ENCODE results near the gene KSR2. TPM values are rescaled to one million over a fixed set of nuclear protein-coding genes. Genes with fewer than 3 reads are reported as not detected.
"Not testable (repeated sequence)": the region's sequence is repeated elsewhere in the genome, so short reads cannot be mapped to it uniquely, and the experiment has no call there.

Gene KSR2
- total RNA-seq, 1 experiment from 2014 or later: 0.24 TPM

DNA sequence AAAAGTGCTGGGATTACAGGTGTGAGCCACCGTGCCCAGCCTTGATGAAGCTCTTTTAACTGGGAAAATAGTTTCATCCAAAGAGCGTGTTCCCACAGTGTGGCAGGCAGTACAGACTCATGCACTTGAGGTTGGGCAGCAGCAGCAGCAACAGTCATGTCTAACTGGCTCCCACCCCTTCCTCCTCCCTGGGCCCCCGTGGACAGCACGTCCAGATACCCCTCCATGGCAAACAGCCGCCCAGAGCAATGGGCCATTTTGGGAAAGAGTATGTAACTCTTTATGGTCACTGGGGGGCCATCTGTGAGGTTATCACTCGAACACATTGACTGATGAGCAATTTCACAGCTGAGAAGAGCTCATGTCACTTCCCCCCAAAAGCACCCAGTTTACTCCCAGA lies 328.3 kb downstream of the KSR2 start:
- no peak for DNase-seq (ENCODE audit: low read depth)

DNA sequence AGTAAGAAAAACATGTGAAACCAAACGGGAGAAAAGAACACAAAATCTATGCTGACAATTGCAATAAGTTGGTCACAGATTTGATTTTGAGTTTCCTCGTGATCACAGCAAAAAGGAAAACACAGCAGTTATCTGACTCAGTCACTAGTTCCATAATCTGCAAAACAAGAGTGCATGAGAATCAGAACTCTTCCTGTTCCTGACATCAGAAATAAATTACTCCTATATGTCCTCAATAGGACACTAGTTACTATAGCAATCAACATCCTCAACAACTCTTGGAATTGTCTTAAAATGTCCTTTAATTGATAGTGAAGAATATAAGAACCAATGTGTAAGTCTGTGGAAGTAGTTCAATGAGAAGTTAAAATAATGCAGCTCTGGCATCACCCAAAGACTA lies 339.3 kb downstream of the KSR2 start:
- no peak for DNase-seq (ENCODE audit: low read depth)

DNA sequence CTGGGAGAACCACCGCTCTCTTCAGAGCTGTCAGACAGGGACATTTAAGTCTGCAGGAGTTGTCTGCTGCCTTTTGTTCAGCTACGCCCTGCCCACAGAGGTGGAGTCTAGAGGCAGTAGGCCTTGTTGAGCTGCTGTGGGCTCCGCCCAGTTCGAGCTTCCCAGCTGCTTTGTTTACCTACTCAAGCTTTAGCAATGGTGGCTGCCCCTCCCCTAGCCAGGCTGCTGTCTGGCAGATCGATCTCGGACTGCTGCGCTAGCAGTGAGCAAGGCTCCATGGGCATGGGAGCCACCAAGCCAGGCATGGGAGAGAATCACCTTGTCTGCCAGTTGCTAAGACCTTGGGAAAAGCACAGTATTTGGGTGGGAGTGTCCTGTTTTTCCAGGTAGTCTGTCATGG lies 340.1 kb downstream of the KSR2 start:
- DNase-seq (ENCODE audit: low read depth): not testable (repeated sequence)

DNA sequence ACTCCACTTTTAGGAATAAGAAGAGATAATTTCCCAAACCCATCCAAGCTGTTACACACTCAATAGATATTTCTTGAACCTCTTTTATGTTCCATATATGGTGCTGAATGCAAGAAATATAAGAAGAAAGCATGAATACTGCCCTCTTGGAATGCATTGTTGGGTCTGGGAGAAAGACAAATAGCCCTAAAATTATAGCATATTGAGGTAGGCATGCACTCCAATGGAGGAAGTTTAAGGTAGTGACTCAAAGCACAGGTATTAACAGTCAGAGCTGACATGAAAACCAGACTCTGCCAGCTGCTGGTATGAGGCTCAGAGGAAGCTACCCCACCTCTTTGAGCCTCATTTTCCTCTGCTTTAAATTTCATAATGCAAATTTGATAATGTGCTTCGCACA lies 346.0 kb downstream of the KSR2 start:
- DNase-seq (ENCODE audit: low read depth): no peak

DNA sequence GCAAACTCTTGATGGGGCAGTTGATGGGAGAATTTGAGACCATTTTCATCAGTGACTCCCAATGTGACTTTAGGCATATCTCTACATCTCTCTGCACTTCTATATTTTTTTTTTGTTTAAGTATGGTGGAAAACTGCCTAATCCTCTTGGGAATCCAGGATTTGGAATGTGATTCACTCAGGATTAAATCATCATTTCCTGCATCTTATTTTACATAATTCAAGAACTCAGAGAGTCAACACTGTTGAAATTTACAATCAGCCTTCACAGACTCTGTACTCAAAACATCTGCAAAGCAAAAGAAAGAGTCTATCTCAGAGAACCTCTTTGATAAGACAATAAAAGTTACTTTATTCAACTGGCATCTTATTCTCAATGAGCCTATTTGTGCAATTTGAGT lies 346.7 kb downstream of the KSR2 start:
- DNase-seq (ENCODE audit: low read depth): no peak

DNA sequence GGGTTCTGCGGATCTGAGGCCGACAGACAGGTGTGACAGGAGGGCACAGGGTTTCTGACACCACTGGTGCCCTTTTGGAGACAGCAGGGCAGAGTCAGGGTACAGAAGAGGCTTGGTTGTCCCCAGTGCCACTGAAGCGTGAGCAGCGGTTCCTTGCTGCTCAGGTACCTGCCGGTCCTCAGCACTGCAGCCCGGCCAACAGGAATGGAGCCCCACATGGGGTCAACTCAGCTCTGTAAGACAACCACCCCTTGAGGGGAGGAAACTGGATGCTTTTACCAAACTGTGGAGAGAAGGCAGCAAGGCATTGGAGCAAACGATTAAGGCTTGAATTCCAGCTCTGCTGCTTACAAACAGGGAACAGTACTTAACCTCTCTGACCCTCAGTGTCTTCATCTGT lies 361.0 kb downstream of the KSR2 start:
- DNase-seq (ENCODE audit: low read depth): no peak

DNA sequence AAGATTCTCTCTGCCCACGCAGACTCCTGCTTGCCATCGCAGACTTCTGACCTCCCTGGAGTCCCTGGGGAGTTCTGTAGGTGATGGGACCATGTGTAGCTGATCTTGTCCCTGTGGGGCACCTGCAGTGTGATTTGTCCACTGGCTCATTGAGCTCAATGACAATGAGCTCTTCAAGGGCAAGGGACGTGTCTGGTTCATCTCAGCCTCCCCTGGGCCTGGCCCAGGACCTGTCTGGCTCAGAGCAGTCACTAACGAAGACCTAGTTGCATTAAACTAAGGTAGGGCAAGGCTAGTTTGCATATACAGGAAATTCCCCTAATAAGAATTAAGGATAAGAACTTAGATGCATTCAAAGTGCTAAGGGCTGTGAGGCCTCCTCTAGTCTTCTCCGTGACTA lies 361.8 kb downstream of the KSR2 start:
- DNase-seq (ENCODE audit: low read depth): no peak

DNA sequence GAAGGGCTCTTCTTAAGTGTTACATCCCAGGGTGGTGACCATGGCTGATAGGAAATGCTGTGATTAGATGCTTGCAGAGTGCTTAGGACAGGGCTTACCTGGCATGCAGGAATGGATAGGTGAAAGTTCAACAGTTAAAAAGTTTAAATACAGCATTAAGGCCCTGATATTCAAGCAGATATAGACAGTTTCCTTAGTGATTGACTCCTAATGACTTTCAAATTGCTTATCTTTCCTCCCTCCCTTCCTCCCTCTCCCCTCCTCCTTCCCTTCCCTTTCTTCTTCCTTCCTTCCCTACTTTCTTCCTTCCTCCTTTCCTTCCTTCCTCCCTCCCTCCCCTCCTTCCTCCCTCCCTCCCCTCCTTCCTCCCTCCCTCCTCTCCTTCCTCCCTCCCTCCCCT lies 362.8 kb downstream of the KSR2 start:
- DNase-seq (ENCODE audit: low read depth): no peak

DNA sequence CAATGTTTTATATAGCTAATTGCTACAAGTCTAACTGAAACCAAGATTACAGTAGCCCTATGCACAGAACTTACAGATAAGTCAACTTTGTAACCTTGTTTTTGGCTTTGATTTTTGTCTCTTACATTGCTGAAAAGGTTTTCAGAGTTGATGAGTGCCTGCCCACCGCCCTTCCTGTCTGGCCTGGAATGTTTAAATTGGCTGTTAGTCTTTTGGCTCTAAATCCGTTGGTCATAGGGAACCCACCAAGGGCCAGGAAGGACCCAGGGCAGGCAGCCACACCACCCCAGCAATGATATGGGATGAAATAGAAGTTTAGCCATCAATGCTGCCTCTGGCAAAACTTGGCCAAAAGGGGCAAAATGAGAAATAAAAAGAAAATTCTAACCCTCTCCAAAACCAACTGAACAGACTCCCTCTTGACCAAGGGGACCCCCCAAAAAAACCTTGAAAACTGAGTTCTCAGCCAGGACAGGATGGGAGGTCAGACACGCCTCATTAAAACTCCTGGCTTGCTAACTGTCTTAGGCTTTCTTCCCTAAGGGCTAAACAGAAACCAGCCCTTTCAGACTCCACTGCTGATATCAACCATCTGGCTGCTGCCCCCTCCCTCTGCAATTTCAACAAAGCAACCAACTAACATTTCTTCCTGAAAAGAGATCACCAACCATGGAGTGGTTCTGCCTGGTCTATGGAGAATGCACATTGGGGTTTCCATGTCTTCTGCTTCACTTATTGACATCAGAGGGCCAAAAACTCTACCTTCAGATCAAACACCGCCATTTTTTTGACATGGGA lies 365.3 kb downstream of the KSR2 start:
- DNase-seq (ENCODE audit: low read depth): peak; percentile 57

DNA sequence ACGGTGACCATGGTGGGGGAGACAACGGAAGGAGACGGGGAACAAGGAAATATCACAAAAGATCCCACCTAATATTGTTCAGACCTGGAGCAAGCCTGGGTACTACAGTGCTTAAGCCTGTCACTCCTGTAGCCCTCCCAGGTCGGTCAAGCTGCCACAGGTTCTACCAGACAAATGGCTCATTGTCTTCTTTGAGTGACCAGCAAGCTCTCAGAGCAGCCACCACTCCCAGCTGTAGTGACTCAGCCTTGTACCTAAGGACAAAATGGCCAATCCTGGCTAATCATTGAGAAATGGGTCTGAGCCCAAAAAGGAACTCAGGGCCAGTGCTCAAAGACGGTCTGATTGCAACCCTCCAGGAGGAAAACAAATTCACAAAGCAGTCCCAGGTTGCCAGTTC lies 368.9 kb downstream of the KSR2 start:
- DNase-seq (ENCODE audit: low read depth): peak; percentile 15

DNA sequence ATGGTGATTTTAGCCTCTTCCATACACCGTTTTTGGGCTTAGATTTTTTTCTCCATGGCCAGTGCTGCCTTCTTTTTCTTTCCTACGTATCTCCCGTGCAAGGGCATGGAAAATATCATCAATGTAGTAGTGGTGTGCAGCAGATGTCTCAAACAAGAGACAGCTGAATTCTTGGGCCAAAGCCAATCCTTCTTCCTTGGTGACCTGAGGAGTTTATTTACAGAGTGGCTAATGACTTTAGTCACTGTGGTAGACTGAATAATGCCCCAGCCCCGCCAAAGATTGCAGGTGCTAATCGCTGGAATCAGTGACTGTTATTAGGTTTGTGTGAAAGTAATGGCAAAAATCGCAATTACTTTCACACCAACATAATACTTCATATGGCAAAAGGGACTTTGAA lies 371.8 kb downstream of the KSR2 start:
- peak; percentile 62 for DNase-seq (ENCODE audit: low read depth)

DNA sequence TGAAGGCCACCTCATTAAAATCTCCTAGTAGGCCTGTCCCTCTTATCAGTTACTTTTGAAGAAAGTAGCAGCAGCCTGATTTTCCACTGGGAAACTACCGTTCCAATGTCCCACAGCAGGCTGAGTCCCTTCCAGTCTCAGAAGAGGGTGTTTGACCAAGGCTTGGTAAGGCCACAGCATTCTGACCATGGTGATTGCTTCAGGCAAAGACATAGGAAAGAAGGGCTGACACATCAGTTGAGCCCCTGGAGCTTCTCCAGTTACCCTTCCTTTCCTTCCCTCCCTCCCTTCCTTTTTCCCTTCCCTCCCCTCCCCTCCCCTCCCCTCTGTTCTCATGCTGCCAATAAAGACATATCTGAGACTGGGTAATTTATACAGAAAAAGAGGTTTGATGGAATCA lies 373.0 kb downstream of the KSR2 start:
- peak; percentile 66 for DNase-seq (ENCODE audit: low read depth)

DNA sequence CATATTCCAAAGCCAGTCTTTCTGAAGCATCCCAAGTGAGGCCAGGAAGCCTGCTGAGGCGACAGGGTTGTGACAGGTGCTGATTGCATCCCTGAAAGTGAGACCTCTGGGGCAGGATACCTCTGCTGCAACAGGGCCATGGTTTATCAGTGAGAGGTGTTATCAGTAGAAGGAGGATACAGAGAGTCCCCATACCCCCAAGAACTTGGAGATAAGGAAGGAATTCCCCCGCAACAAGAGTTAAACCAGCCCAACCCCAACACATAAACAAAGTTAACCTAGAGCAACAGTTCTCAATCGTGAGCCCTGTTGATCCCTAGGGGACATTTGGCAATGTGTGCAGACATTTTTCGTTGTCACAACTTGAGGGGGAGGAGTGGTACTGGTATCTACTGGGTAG lies 374.3 kb downstream of the KSR2 start:
- no peak for DNase-seq (ENCODE audit: low read depth)

DNA sequence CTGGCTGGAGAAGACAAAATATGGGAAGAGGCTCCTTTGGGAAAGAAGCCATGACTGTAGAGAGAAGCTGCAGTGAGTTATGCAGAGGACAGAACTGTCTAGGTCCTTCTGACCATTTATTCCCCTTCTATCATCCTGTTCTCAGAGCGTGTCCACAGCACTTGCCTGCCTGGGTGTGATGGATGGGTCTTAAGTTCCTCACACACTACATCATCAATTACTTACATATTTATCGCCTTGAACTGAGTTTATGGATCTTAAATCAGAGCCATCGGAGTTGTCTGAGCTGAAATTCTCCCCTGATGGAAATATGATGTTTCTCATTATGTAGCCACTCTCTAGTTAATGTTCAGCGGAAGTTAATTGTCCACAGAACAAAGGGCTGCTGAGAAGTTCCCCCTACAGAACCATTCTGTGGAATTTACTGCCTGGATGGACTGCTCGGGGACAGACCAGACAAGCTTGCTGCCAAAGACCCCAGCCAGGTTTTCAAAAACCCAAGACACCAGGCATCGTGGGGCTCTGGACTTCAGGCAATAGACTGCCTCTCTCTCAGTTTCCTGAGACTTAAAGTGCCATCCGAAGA lies 374.9 kb downstream of the KSR2 start:
- DNase-seq (ENCODE audit: low read depth): no peak

DNA sequence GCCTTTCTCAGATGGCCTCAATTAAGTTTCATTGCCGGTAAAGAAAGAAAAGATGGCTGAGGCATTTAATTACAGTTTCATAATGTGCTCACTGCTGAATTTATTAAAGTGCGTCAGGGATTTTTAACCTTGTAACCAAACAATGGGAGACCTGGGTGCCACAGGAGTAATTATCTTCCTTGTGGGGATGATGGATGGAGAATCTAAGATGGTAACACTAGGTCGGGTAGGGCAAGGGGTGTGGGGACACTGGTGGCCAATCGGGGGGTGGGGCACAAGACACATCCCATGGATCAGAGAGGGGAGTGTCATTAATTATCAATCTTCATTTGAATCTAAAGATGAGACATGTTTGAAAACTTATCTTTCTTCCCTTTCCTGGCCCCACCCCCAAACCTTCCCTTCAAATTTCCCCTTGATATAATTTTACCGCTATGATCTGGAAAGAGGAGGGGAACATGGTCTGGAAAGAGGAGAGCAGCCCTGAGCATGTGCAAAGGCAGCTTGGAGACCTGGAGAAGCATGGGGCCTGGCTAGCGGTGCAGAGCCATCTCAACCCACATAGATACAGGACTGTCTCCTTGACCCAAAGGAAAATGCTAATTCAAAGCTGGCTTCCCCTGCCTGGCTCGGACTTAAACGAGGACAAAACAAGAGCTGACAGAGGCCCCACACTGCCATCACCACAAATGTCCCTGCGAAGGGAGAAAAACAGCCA lies 376.0 kb downstream of the KSR2 start:
- DNase-seq (ENCODE audit: low read depth): no peak

DNA sequence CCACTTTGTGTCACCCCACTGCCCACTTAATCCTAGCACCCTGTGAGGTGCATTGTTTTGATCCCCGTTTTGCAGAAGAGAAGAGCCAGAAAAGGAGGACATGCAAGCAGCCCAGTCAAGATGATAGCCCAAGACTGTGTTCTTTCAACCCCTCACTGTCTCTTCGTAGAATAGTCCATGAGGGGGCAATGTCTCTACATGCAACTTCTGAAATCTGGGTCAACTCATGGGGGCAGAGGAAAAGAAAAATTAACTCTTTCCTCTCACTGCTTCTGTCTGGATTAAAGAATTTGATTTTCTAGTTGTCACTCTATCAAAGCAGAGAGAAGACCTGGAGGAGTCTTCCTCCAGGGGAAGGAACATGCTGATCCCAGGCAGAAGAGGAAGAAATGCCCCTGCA lies 377.8 kb downstream of the KSR2 start:
- DNase-seq (ENCODE audit: low read depth): peak; percentile 31

DNA sequence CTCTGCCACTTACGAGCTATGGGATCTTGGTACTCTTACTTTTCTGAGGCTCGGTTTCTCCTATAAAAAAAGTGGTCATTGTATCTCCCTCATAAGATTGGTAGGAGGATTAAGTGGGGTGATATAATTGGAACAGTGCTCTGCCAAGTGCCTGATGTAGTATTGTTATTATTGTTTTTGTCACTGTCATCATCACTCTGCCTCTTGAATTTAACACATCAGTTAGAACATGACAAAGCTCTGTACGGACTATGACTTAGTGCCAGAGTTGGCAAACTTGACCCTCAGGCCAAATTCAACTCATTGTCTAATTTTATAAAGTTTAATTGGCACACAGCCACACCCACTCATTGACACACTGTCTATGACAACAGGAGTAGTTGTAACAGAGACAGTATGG lies 378.4 kb downstream of the KSR2 start:
- no peak for DNase-seq (ENCODE audit: low read depth)

DNA sequence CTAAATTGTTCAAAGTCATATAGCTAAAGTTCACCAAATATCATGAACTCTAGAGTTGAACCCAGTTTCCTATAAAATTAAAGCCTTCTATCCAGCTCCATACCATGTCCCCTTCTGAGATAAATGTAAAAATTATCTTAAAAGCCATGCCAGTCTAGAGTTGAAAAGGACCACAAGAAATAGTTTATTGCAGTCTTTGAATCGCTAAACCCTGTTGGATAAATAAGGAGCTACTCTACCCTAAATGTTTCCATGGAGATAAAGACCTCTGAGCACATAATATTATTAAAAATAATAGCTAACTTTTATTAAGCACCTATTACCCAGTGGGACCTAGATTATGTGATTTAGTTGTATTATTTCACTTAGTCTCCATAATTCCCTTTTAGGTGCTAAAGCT lies 379.8 kb downstream of the KSR2 start:
- no peak for DNase-seq (ENCODE audit: low read depth)

DNA sequence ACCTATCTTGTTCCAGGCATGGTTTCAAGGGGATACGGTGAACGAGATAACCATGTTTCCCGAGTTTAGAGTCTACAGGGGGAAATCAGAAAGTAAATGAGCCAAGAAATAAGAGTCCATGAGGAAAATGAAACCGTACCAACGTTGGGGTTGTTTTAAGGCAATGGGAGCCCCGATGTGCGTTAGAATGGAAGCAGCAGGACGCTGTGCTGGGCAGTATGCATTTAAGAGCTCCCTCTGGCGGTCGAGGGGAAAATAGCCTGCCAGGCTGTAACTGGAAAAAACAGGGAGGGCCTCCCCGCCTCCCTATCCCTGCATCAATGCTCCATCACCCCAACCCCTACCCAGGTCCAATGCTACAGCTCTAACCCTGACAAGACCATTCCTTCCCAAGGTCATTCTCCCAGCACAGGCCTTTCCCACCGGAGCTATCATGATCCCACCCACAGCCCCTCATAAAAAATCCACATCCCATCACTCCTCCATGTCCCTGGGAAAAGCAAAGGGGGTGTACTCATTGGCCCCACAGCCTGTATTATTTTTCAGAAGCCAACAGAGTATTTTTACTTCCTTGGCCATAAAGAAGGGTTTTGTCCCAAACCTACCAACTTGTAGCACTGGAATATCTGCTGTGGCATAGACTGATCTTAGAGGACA lies 381.0 kb downstream of the KSR2 start:
- DNase-seq (ENCODE audit: low read depth): peak; percentile 43

DNA sequence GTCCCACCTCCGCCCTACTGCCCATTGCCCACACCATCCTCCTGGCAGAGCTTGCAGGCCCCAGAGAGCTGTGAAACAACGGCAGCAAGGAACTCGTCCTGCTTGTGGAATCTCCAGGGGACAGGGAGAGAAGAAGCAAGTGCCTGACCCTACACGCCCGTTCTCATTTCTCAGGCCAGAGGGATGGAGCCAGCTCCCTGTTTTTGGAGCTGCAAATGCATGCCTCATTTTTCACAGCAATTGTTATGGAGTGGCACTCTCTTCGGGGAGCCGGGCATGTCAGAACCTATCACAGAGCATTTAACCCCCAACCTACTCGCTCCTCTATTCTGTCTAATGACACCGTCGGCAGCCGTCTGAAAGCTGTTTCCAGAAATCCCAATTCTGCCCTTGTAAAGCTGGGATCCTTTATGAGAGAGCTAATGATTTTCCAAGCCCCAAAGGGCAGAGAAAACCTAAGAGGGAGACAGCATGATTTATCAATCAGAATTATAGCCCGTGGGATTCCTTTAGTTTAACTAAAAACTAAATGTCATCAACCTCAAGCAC lies 385.0 kb downstream of the KSR2 start:
- no peak for DNase-seq (ENCODE audit: low read depth)

DNA sequence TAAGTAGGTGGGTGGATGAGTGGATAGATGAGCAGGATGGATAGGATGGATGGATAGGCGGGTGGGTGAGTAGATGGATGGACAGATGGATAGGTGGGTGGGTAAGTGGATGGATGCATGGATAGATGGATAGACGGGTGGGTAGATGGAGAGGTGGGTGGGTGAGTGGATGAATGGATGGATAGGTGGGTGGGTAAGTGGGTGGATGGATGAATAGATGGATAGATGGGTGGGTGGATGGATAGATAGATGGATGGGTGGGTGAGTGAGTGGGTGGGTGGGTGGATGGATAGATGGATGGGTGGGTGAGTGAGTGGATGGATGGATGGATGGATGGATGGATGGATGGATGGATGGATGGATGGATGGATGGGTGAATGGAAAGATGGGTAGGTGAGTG lies 385.7 kb downstream of the KSR2 start:
- DNase-seq (ENCODE audit: low read depth): no peak

DNA sequence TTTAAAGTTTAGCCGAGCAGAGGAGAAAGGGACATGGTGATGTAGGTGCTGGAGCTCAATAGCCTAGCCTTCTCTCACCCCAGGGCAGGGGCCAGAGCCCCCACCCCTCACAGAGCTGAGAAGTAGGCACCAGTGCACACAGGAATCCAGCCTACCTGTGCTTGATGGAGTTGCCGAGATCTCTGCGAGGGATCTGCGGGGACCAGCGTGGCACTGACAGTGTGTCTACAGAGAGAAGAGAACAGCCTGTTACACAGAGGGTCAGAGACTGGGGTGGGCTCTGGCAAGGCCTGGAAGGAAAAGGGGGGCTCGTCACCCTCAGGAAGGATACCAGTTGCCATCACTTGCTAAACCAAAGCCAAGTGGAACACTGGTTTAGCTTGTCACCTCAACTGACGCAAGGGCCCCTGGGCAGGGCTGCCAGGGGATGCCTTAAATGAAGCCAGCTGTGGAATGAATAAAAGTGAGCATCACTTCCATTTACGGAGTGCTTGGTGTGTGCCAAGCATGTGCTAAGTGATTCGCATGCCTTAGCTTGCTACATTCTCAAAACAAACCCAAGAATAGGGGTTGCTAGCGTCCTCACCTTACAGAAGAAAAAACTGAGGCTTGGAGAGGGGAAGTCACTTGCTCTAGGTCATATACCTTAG lies 386.5 kb downstream of the KSR2 start:
- DNase-seq (ENCODE audit: low read depth): peak; percentile 9

Measured in RPMI7951 (cell line).